CD4-positive, alpha-beta T cell (primary cell): Measurements from ENCODE around the gene PGS1. TPM values are rescaled to one million over a fixed set of nuclear protein-coding genes. Genes with fewer than 3 reads are reported as not detected.

Source experiments
- ATAC-seq: fragments of 200-7000 bp; cut with Tn5 transposase; one replicate; pipeline ENCODE4 v1.10.0; 2022; ENCODE audit warnings: mild to moderate bottlenecking; ENCODE audit not compliant: poor library complexity
- CTCF ChIA-PET: fragments of 350-600 bp; sonication (Branson Sonifier 250); formaldehyde crosslinking; loops from one replicate; lab custom pipeline; 2021; ENCODE audit warnings: antibody characterized with exemption, inconsistent platforms; lab: Charles Lee
- POLR2A ChIA-PET: fragments of 350-600 bp; sonication (Branson Sonifier 250); formaldehyde crosslinking; loops from one replicate; lab custom pipeline; 2021; ENCODE audit warnings: antibody characterized with exemption, inconsistent platforms; lab: Charles Lee
- DNase-seq, 14 experiments: peaks; one replicate each; pipeline ENCODE4 v3.0.0-alpha.2; 2013 to 2020; ENCODE audit warnings: mixed read lengths in 2 of 14
- H3K27ac ChIP-seq, 2 donors: one replicate each; pipeline versions ENCODE4 v1.5.1 to v1.7.0; 2013; ENCODE audit warnings: low read length in 2 of 2, low read depth in 1 of 2, mild to moderate bottlenecking in 1 of 2
- H3K27me3 ChIP-seq, 2 experiments: 1 replicate in 1 of 2; 2 replicates in 1 of 2; pipeline versions ENCODE4 v1.6.1 to v1.7.0; 2013; ENCODE audit warnings: low read length in 2 of 2, control low read depth in 1 of 2, mild to moderate bottlenecking in 1 of 2, moderate library complexity in 1 of 2; ENCODE audit not compliant: insufficient read depth in 2 of 2, control insufficient read depth in 1 of 2
- H3K36me3 ChIP-seq: one replicate; pipeline ENCODE4 v1.6.1; 2013; ENCODE audit warnings: low read length, control low read depth; ENCODE audit not compliant: insufficient read depth
- H3K4me1 ChIP-seq: one replicate; pipeline ENCODE4 v1.6.1; 2013; ENCODE audit warnings: low read length, control low read depth; ENCODE audit not compliant: insufficient read depth
- H3K4me3 ChIP-seq: one replicate; pipeline ENCODE4 v1.5.1; 2013; ENCODE audit warnings: mild to moderate bottlenecking, low read length, moderate library complexity
- H3K9me3 ChIP-seq, 2 experiments: 1 replicate in 1 of 2; 2 replicates in 1 of 2; pipeline versions ENCODE4 v1.6.1 to v1.7.0; 2013; ENCODE audit warnings: low read length in 2 of 2, mild to moderate bottlenecking in 2 of 2, control low read depth in 1 of 2, moderate library complexity in 1 of 2; ENCODE audit not compliant: control insufficient read depth in 1 of 2, insufficient read depth in 1 of 2
- H3K27ac Mint-ChIP-seq: one replicate; pipeline ENCODE4 v1.8.0; 2020; ENCODE audit warnings: mixed read lengths
- H3K27me3 Mint-ChIP-seq: one replicate; pipeline ENCODE4 v1.8.0; 2021; ENCODE audit warnings: mixed read lengths
- H3K36me3 Mint-ChIP-seq: one replicate; pipeline ENCODE4 v1.8.0; 2021; ENCODE audit warnings: low read depth, mixed read lengths
- H3K4me1 Mint-ChIP-seq: one replicate; pipeline ENCODE4 v1.8.0; 2021; ENCODE audit warnings: low read depth, mixed read lengths
- H3K4me3 Mint-ChIP-seq: one replicate; pipeline ENCODE4 v1.8.0; 2020; ENCODE audit warnings: mild to moderate bottlenecking, mixed read lengths
- H3K9me3 Mint-ChIP-seq: one replicate; pipeline ENCODE4 v1.8.0; 2020; ENCODE audit warnings: mixed read lengths
- CTCF ChIP-seq: fragments of 200-600 bp; IDR thresholded peaks from one replicate; pipeline ENCODE4 v1.8.0; 2022; ENCODE audit warnings: antibody characterized with exemption, mild to moderate bottlenecking
- intact Hi-C, 2 experiments: fragments of 100-400 bp; cut with DNase I in 1 of 2; cut with micrococcal nuclease in 1 of 2; formaldehyde crosslinking; loops; one replicate each; pipeline versions ENCODE4 v1.15.1 to v1.9.0; 2023 to 2025; cut with DNase I, micrococcal nuclease
- total RNA-seq, 174 experiments: library from RNA in 2 of 174; stranded (reverse) in 2 of 174; gene quantifications; one replicate each; pipeline ENCODE4 v1.2.3 and lab custom pipeline; 2021 to 2026

PGS1 gene
- total RNA-seq, 2 experiments from 2014 or later: 40.9 to 45.3 TPM

- ATAC-seq (no peak), DNase-seq (no peak)
- intact Hi-C loops: loop anchor here (10.0 kb wide), 3 partner anchors 301 to 411 kb away; partner anchors contain the start of gene TMC6 (in 1 of the 2)
- POLR2A ChIA-PET: no interaction called here
- CTCF ChIA-PET: no interaction called here
- no peak overlapping the region for H3K27ac ChIP-seq
- Mint-ChIP-seq H3K4me3 (no peak overlapping the region), H3K36me3 (peaks cover 65% of the 10 kb centered on the region), H3K4me1 (peaks cover 13% of the 10 kb centered on the region), H3K9me3 (no peaks in the 10 kb centered on the region), H3K27ac (no peak overlapping the region), H3K27me3 (no peaks in the 10 kb centered on the region)
- H3K27me3 ChIP-seq: no peaks in the 10 kb centered on the region
- no peaks in the 10 kb centered on the region for H3K9me3 ChIP-seq
- H3K36me3 ChIP-seq: peaks cover 78% of the 10 kb centered on the region
- H3K4me3 ChIP-seq: no peak overlapping the region
- H3K4me1 ChIP-seq: peaks cover 12% of the 10 kb centered on the region
- TF ChIP-seq CTCF: no peak
These were observed 47.0 kb downstream of the PGS1 start for GRCh38 chr17:78425429-78425828.

GRCh38 chr17:78426293-78426879 lies 47.9 kb downstream of the PGS1 start:
- Mint-ChIP-seq H3K36me3 (peaks cover 56% of the 10 kb centered on the region), H3K9me3 (no peaks in the 10 kb centered on the region), H3K27ac (no peak overlapping the region), H3K4me3 (no peak overlapping the region), H3K4me1 (peaks cover 9% of the 10 kb centered on the region), H3K27me3 (no peaks in the 10 kb centered on the region)
- H3K36me3 ChIP-seq: peaks cover 69% of the 10 kb centered on the region
- ATAC-seq (no peak), DNase-seq (no peak)
- no peaks in the 10 kb centered on the region for H3K9me3 ChIP-seq
- intact Hi-C loops: loop anchor here (10.0 kb wide), 3 partner anchors 302 to 412 kb away; partner anchors contain the start of gene TMC6 (in 1 of the 2)
- ChIA-PET CTCF (no interaction called here), POLR2A (interaction anchor here (0.6 kb wide), 1 partner anchor 241 kb away, joined by 4 read pairs; no protein-coding TSS in a partner anchor)
- H3K4me3 ChIP-seq: no peak overlapping the region
- TF ChIP-seq CTCF: no peak
- no peaks in the 10 kb centered on the region for H3K27me3 ChIP-seq
- no peak overlapping the region for H3K27ac ChIP-seq
- peaks cover 10% of the 10 kb centered on the region for H3K4me1 ChIP-seq

GRCh38 chr17:78427140-78427539 lies 48.7 kb downstream of the PGS1 start:
- intact Hi-C loops: loop anchor here (10.0 kb wide), 3 partner anchors 302 to 412 kb away; partner anchors contain the start of gene TMC6 (in 1 of the 2)
- H3K4me1 ChIP-seq: peaks cover 3% of the 10 kb centered on the region
- no peak for DNase-seq
- H3K27me3 Mint-ChIP-seq: no peaks in the 10 kb centered on the region
- H3K27me3 ChIP-seq: no peaks in the 10 kb centered on the region
- no peaks in the 10 kb centered on the region for H3K9me3 ChIP-seq
- H3K36me3 ChIP-seq: peaks cover 62% of the 10 kb centered on the region
- no peak for ATAC-seq
- H3K4me3 Mint-ChIP-seq: no peak overlapping the region
- peaks cover 48% of the 10 kb centered on the region for H3K36me3 Mint-ChIP-seq
- no peak overlapping the region for H3K27ac ChIP-seq
- no peak for TF ChIP-seq CTCF
- ChIA-PET CTCF (no interaction called here), POLR2A (no interaction called here)
- H3K4me3 ChIP-seq: no peak overlapping the region
- no peaks in the 10 kb centered on the region for H3K9me3 Mint-ChIP-seq
- no peak overlapping the region for H3K27ac Mint-ChIP-seq
- peaks cover 1% of the 10 kb centered on the region for H3K4me1 Mint-ChIP-seq
